ENCODE results near the gene FABP7.

DNA sequence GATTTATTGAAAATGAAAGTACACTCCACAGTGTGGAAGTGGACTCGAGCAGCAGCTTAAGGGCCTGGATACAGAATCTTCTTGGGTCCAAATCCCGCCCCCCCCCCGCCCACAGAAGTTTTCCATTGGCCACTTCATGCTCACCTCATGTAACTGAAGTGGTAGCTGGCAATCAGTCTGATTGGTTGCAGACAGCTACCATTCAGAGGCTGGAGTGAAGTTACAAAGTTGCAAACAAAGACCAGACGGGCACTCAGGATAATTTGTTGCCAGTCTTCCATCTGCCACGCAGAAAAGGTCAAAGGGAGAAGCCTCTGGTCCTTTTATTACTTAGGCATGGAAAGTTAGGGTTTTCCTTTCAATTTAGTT lies 25.8 kb upstream of the FABP7 start:
- TF ChIP-seq, protein P1, sequence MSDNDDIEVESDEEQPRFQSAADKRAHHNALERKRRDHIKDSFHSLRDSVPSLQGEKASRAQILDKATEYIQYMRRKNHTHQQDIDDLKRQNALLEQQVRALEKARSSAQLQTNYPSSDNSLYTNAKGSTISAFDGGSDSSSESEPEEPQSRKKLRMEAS (IDR thresholded peaks at IDR 0.05): peak; percentile 49
- TF ChIP-seq, protein P2, sequence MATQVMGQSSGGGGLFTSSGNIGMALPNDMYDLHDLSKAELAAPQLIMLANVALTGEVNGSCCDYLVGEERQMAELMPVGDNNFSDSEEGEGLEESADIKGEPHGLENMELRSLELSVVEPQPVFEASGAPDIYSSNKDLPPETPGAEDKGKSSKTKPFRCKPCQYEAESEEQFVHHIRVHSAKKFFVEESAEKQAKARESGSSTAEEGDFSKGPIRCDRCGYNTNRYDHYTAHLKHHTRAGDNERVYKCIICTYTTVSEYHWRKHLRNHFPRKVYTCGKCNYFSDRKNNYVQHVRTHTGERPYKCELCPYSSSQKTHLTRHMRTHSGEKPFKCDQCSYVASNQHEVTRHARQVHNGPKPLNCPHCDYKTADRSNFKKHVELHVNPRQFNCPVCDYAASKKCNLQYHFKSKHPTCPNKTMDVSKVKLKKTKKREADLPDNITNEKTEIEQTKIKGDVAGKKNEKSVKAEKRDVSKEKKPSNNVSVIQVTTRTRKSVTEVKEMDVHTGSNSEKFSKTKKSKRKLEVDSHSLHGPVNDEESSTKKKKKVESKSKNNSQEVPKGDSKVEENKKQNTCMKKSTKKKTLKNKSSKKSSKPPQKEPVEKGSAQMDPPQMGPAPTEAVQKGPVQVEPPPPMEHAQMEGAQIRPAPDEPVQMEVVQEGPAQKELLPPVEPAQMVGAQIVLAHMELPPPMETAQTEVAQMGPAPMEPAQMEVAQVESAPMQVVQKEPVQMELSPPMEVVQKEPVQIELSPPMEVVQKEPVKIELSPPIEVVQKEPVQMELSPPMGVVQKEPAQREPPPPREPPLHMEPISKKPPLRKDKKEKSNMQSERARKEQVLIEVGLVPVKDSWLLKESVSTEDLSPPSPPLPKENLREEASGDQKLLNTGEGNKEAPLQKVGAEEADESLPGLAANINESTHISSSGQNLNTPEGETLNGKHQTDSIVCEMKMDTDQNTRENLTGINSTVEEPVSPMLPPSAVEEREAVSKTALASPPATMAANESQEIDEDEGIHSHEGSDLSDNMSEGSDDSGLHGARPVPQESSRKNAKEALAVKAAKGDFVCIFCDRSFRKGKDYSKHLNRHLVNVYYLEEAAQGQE (IDR thresholded peaks at IDR 0.05): peak; percentile 94
- TF ChIP-seq, protein P3, sequence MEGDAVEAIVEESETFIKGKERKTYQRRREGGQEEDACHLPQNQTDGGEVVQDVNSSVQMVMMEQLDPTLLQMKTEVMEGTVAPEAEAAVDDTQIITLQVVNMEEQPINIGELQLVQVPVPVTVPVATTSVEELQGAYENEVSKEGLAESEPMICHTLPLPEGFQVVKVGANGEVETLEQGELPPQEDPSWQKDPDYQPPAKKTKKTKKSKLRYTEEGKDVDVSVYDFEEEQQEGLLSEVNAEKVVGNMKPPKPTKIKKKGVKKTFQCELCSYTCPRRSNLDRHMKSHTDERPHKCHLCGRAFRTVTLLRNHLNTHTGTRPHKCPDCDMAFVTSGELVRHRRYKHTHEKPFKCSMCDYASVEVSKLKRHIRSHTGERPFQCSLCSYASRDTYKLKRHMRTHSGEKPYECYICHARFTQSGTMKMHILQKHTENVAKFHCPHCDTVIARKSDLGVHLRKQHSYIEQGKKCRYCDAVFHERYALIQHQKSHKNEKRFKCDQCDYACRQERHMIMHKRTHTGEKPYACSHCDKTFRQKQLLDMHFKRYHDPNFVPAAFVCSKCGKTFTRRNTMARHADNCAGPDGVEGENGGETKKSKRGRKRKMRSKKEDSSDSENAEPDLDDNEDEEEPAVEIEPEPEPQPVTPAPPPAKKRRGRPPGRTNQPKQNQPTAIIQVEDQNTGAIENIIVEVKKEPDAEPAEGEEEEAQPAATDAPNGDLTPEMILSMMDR (IDR thresholded peaks at IDR 0.05; ENCODE audit: low read depth, low read length, missing input control): no peak
- TF ChIP-seq YY1 (IDR thresholded peaks at IDR 0.05): peak; percentile 83
- TF ChIP-seq EGR1 (IDR thresholded peaks at IDR 0.05; ENCODE audit: low read depth in 2 of 2): no peak
- TF ChIP-seq TAF1 (conservative IDR thresholded peaks at IDR 0.05): peak; percentile 73
- TF ChIP-seq RAD21 (IDR thresholded peaks at IDR 0.05): peak in 1 of 2 donors; percentile 16
- TF ChIP-seq RXRA (IDR thresholded peaks at IDR 0.05): peak; percentile 55 to 56
- TF ChIP-seq HNF4A (conservative IDR thresholded peaks at IDR 0.05): peak; percentile 60 to 68
- peak in 1 of 2 donors; percentile 53 for TF ChIP-seq JUND (IDR thresholded peaks at IDR 0.05)
- peak; percentile 60 for TF ChIP-seq SP1 (IDR thresholded peaks at IDR 0.05)
- no peak for TF ChIP-seq ATF3 (IDR thresholded peaks at IDR 0.05)
- no peak for TF ChIP-seq GABPA (IDR thresholded peaks at IDR 0.05 in 1 of 2, conservative IDR thresholded peaks at IDR 0.05 in 1 of 2)

All from liver (tissue), 3 donors.